HepG2 (cell line): ENCODE measurements around the gene NAXD. TPM values are rescaled to one million over a fixed set of nuclear protein-coding genes. Genes with fewer than 3 reads are reported as not detected.

ENCODE experiments used
- CCDC6 ChIP-seq: sonication (generic); formaldehyde crosslinking; IDR thresholded peaks from 2 replicates; pipeline ENCODE4 v1.8.1; 2022; ENCODE audit warnings: mild to moderate bottlenecking, missing genetic modification reagents, moderate library complexity
- GATAD2A ChIP-seq: IDR thresholded peaks from 2 replicates; pipeline ENCODE4 v1.6.1; 2016
- HIVEP1 ChIP-seq: sonication (generic); formaldehyde crosslinking; IDR thresholded peaks from 2 replicates; pipeline ENCODE4 v1.4.0; 2020; ENCODE audit warnings: mild to moderate bottlenecking, missing genetic modification reagents
- KDM1A ChIP-seq: IDR thresholded peaks from 2 replicates; pipeline ENCODE4 v1.6.1; 2016; ENCODE audit warnings: missing compliant biosample characterization
- RAD21 ChIP-seq: fragments of 450-650 bp; formaldehyde crosslinking; IDR thresholded peaks from 2 replicates; pipeline ENCODE4 v1.5.0; 2020; ENCODE audit warnings: mild to moderate bottlenecking
- SALL2 ChIP-seq: sonication (generic); formaldehyde crosslinking; IDR thresholded peaks from 2 replicates; pipeline ENCODE4 v1.8.1; 2023; ENCODE audit warnings: mild to moderate bottlenecking, missing genetic modification reagents, inconsistent platforms
- ZNF646 ChIP-seq: sonication (generic); formaldehyde crosslinking; IDR thresholded peaks from 2 replicates; pipeline ENCODE4 v1.9.0; 2021; ENCODE audit warnings: mild to moderate bottlenecking, missing genetic modification reagents
- ZNF710 ChIP-seq: sonication (generic); formaldehyde crosslinking; IDR thresholded peaks from 2 replicates; pipeline ENCODE4 v1.5.0; 2020; ENCODE audit warnings: mild to moderate bottlenecking, missing genetic modification reagents, borderline replicate concordance
- polyA plus RNA-seq, 8 experiments: library from polyadenylated mRNA; depleted of rRNA in 3 of 8; stranded (reverse) in 7 of 8; unstranded in 1 of 8; fragments of >200 nt; fragmentation: Illumina TruSeq in 4 of 8; extraction: Trizol in 4 of 8; gene quantifications; 2 replicates each; pipeline versions ENCODE4 v1.2.1 to v1.2.3, GENCODE V29; 2011 to 2016; ENCODE audit warnings: low read depth in 4 of 8, missing spikeins in 1 of 8, mixed read lengths in 1 of 8; ENCODE audit not compliant: insufficient read depth in 1 of 8
- total RNA-seq, 5 experiments: library from RNA; depleted of rRNA; stranded (reverse); fragments of >200 nt; fragmentation: Illumina TruSeq; extraction: Trizol; gene quantifications; 2 replicates each; pipeline ENCODE4 v1.2.3, GENCODE V29; 2016; ENCODE audit warnings: low read depth in 1 of 5
- TF ChIP-seq, protein P1 (sequence below): sonication (generic); formaldehyde crosslinking; IDR thresholded peaks from 2 replicates; pipeline ENCODE4 v1.5.0; 2020; ENCODE audit warnings: missing genetic modification reagents
- TF ChIP-seq, protein P2 (sequence below): sonication (generic); formaldehyde crosslinking; IDR thresholded peaks from 2 replicates; pipeline ENCODE4 v1.4.0; 2020; ENCODE audit warnings: missing genetic modification reagents, mild to moderate bottlenecking, borderline replicate concordance
- TF ChIP-seq, protein P3 (sequence below): sonication (generic); formaldehyde crosslinking; conservative IDR thresholded peaks from 2 replicates; pipeline ENCODE4 v1.4.0; 2020; ENCODE audit warnings: mild to moderate bottlenecking, missing genetic modification reagents, moderate library complexity

The NAXD gene
- total and polyA plus RNA-seq, 2 of the 13 experiments (the other 11 are each of a cell fraction or from before 2014, with no cell fraction given) = 19.0 to 23.2 TPM

GRCh38 chr13:110683203-110683883, 68.0 kb downstream of the NAXD start (continued):
- TF ChIP-seq ZNF646 (CRISPR knock-in tag) = 0 out of 2 replicates have a peak, but pooled peaks have one; percentile 29
- 0 out of 2 replicates have a peak, but pooled peaks have one; percentile 25 for TF ChIP-seq CCDC6 (CRISPR knock-in tag)
- no peak for TF ChIP-seq HIVEP1 (CRISPR knock-in tag)
- TF ChIP-seq SALL2 = no peak
- peak; percentile 60; the same call in 1 of the 2 replicates for TF ChIP-seq ZNF710 (CRISPR knock-in tag)
- peak; percentile 51 for TF ChIP-seq GATAD2A (CRISPR knock-in tag)
- TF ChIP-seq, protein P1, sequence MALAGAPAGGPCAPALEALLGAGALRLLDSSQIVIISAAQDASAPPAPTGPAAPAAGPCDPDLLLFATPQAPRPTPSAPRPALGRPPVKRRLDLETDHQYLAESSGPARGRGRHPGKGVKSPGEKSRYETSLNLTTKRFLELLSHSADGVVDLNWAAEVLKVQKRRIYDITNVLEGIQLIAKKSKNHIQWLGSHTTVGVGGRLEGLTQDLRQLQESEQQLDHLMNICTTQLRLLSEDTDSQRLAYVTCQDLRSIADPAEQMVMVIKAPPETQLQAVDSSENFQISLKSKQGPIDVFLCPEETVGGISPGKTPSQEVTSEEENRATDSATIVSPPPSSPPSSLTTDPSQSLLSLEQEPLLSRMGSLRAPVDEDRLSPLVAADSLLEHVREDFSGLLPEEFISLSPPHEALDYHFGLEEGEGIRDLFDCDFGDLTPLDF (CRISPR knock-in tag) = no peak
- TF ChIP-seq, protein P2, sequence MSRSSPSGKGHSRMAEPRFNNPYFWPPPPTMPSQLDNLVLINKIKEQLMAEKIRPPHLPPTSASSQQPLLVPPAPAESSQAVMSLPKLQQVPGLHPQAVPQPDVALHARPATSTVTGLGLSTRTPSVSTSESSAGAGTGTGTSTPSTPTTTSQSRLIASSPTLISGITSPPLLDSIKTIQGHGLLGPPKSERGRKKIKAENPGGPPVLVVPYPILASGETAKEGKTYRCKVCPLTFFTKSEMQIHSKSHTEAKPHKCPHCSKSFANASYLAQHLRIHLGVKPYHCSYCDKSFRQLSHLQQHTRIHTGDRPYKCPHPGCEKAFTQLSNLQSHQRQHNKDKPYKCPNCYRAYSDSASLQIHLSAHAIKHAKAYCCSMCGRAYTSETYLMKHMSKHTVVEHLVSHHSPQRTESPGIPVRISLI (CRISPR knock-in tag) = 0 out of 2 replicates have a peak, but pooled peaks have one; percentile 32
- TF ChIP-seq KDM1A (CRISPR knock-in tag) = 0 out of 2 replicates have a peak, but pooled peaks have one; percentile 37
- 0 out of 2 replicates have a peak, but pooled peaks have one; percentile 19 for TF ChIP-seq RAD21 (CRISPR knock-in tag)
- TF ChIP-seq, protein P3, sequence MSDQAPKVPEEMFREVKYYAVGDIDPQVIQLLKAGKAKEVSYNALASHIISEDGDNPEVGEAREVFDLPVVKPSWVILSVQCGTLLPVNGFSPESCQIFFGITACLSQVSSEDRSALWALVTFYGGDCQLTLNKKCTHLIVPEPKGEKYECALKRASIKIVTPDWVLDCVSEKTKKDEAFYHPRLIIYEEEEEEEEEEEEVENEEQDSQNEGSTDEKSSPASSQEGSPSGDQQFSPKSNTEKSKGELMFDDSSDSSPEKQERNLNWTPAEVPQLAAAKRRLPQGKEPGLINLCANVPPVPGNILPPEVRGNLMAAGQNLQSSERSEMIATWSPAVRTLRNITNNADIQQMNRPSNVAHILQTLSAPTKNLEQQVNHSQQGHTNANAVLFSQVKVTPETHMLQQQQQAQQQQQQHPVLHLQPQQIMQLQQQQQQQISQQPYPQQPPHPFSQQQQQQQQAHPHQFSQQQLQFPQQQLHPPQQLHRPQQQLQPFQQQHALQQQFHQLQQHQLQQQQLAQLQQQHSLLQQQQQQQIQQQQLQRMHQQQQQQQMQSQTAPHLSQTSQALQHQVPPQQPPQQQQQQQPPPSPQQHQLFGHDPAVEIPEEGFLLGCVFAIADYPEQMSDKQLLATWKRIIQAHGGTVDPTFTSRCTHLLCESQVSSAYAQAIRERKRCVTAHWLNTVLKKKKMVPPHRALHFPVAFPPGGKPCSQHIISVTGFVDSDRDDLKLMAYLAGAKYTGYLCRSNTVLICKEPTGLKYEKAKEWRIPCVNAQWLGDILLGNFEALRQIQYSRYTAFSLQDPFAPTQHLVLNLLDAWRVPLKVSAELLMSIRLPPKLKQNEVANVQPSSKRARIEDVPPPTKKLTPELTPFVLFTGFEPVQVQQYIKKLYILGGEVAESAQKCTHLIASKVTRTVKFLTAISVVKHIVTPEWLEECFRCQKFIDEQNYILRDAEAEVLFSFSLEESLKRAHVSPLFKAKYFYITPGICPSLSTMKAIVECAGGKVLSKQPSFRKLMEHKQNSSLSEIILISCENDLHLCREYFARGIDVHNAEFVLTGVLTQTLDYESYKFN = 0 out of 2 replicates have a peak, but pooled peaks have one; percentile 26
